HG02678 (cell line): ENCODE results near the gene PAFAH1B2.
"Not testable (repeated sequence)": the region's sequence is repeated elsewhere in the genome, so short reads cannot be mapped to it uniquely, and the experiment has no call there.

Experiments
- ATAC-seq: cut with Tn5 transposase; IDR thresholded peaks from one replicate; pipeline ENCODE4 v1.9.1; 2021; ENCODE audit warnings: mild to moderate bottlenecking, moderate library complexity; ENCODE audit not compliant: unreplicated experiment

The PAFAH1B2 gene

GRCh38 chr11:117143871-117144476 is at the start of gene PAFAH1B2:
Gene PAFAH1B2 (plus strand): TSS chr11:117144287. CDS start chr11:117152448, 8,161 bp downstream.
- ATAC-seq, result peak; percentile 97

- ATAC-seq, result no peak
Measured at GRCh38 chr11:117094776-117095175, 49.3 kb upstream of the PAFAH1B2 start.

GRCh38 chr11:117095284-117096161 is 48.6 kb upstream of the PAFAH1B2 start:
- ATAC-seq, result no peak

GRCh38 chr11:117096201-117096991 is 47.7 kb upstream of the PAFAH1B2 start:
- no peak for ATAC-seq

- ATAC-seq, result no peak
Measured at GRCh38 chr11:117097014-117097388, 47.1 kb upstream of the PAFAH1B2 start.

- peak; percentile 22 for ATAC-seq
Measured at GRCh38 chr11:117097389-117098268, 46.5 kb upstream of the PAFAH1B2 start.

GRCh38 chr11:117098269-117099232 is 45.5 kb upstream of the PAFAH1B2 start, which contains the start of gene SIK3:
Gene SIK3 (minus strand): TSS chr11:117098428. CDS start chr11:117098415, 13 bp downstream.
- ATAC-seq, result peak; percentile 83

GRCh38 chr11:117099696-117100095 is 44.4 kb upstream of the PAFAH1B2 start:
- ATAC-seq, result no peak

GRCh38 chr11:117100556-117100955 is 43.5 kb upstream of the PAFAH1B2 start:
- ATAC-seq, result no peak

- ATAC-seq, result no peak
Measured at GRCh38 chr11:117107701-117108590, 36.1 kb upstream of the PAFAH1B2 start.

- no peak for ATAC-seq
Measured at GRCh38 chr11:117110294-117110950, 33.7 kb upstream of the PAFAH1B2 start.

GRCh38 chr11:117112497-117112896 is 31.6 kb upstream of the PAFAH1B2 start:
- not testable (repeated sequence) for ATAC-seq

GRCh38 chr11:117112939-117113338 is 31.1 kb upstream of the PAFAH1B2 start:
- ATAC-seq, result not testable (repeated sequence)

- no peak for ATAC-seq
Measured at GRCh38 chr11:117117681-117118080, 26.4 kb upstream of the PAFAH1B2 start.

GRCh38 chr11:117121176-117121575 is 22.9 kb upstream of the PAFAH1B2 start:
- no peak for ATAC-seq

GRCh38 chr11:117122556-117122955 is 21.5 kb upstream of the PAFAH1B2 start:
- ATAC-seq, result no peak

GRCh38 chr11:117126223-117126965 is 17.7 kb upstream of the PAFAH1B2 start:
- ATAC-seq, result no peak
